GM19463 (cell line): ENCODE data around the gene SLC10A3.

Experiments used
- ATAC-seq: cut with Tn5 transposase; IDR thresholded peaks from one replicate; pipeline ENCODE4 v1.9.1; 2021; ENCODE audit warnings: mild to moderate bottlenecking, moderate library complexity; ENCODE audit not compliant: unreplicated experiment

SLC10A3 gene

GRCh38 chrX:154484255-154485149, 5.9 kb downstream of the SLC10A3 start:
- ATAC-seq: no peak

- no peak for ATAC-seq
These were observed 7.1 kb downstream of the SLC10A3 start for GRCh38 chrX:154483325-154483724.

- ATAC-seq: no peak
These were observed 7.6 kb downstream of the SLC10A3 start for GRCh38 chrX:154482786-154483185.

- ATAC-seq: no peak
These were observed 8.4 kb downstream of the SLC10A3 start for GRCh38 chrX:154481911-154482601.

GRCh38 chrX:154481195-154481594, 9.2 kb downstream of the SLC10A3 start:
- ATAC-seq: no peak

GRCh38 chrX:154478728-154479622, 11.5 kb downstream of the SLC10A3 start, which contains the start of gene LAGE3:
Gene LAGE3 (minus strand): TSS chrX:154479281. CDS start chrX:154478915, 366 bp downstream.
- peak; percentile 84 for ATAC-seq

- no peak for ATAC-seq
These were observed 12.4 kb downstream of the SLC10A3 start for GRCh38 chrX:154477891-154478477.

GRCh38 chrX:154476821-154477220, 13.6 kb downstream of the SLC10A3 start:
- ATAC-seq: no peak

GRCh38 chrX:154473683-154474082, 16.7 kb downstream of the SLC10A3 start:
- no peak for ATAC-seq

GRCh38 chrX:154472685-154473632, 17.5 kb downstream of the SLC10A3 start:
- ATAC-seq: no peak

GRCh38 chrX:154471839-154472684, 18.4 kb downstream of the SLC10A3 start:
- no peak for ATAC-seq

- ATAC-seq: no peak
These were observed 19.4 kb downstream of the SLC10A3 start for GRCh38 chrX:154470914-154471568.

- no peak for ATAC-seq
These were observed 20.0 kb downstream of the SLC10A3 start for GRCh38 chrX:154470434-154470833.

- no peak for ATAC-seq
These were observed 20.5 kb downstream of the SLC10A3 start for GRCh38 chrX:154469880-154470279.

GRCh38 chrX:154469114-154469513, 21.3 kb downstream of the SLC10A3 start:
- ATAC-seq: no peak

- ATAC-seq: no peak
These were observed 22.2 kb downstream of the SLC10A3 start for GRCh38 chrX:154468217-154468616.

- no peak for ATAC-seq
These were observed 22.9 kb downstream of the SLC10A3 start for GRCh38 chrX:154467556-154467955.

GRCh38 chrX:154466907-154467306, 23.5 kb downstream of the SLC10A3 start:
- ATAC-seq: no peak
